AG04450 (cell line): ENCODE results near the gene PRKAG1. TPM values are rescaled to one million over a fixed set of nuclear protein-coding genes. Genes with fewer than 3 reads are reported as not detected.

Experiments used
- CTCF ChIA-PET: fragments of 300-600, 350-600 bp; formaldehyde crosslinking; extraction: SDS; loops from one replicate; lab custom pipeline; 2022; ENCODE audit warnings: antibody characterized with exemption, inconsistent platforms; lab: Charles Lee
- POLR2A ChIA-PET: fragments of 350-600 bp; formaldehyde crosslinking; extraction: SDS; loops from one replicate; lab custom pipeline; 2021; ENCODE audit warnings: antibody characterized with exemption, inconsistent platforms; lab: Yijun Ruan, JAX
- DNase-seq: peaks from one replicate; pipeline ENCODE4 v3.0.0-alpha.2; 2011; ENCODE audit warnings: low read depth, low spot score
- H3K27ac ChIP-seq: one replicate; pipeline ENCODE4 v1.5.1; 2012; ENCODE audit warnings: low read depth, low read length, control low read depth
- H3K27me3 ChIP-seq: one replicate; pipeline ENCODE4 v1.6.0; 2012; ENCODE audit warnings: low read length; ENCODE audit not compliant: control insufficient read depth, insufficient read depth
- H3K4me3 ChIP-seq: 2 replicates; pipeline ENCODE4 v1.5.1; 2011; ENCODE audit warnings: mild to moderate bottlenecking, low read depth, low read length, control low read depth
- H3K9me3 ChIP-seq: 2 replicates; pipeline ENCODE4 v1.5.1; 2012; ENCODE audit warnings: low read length; ENCODE audit not compliant: control insufficient read depth, insufficient read depth
- CTCF ChIP-seq: IDR thresholded peaks from 2 replicates; pipeline ENCODE4 v1.5.1; 2011; ENCODE audit warnings: low read depth, low read length, control low read depth, inconsistent platforms
- polyA plus RNA-seq: library from polyadenylated mRNA; depleted of rRNA; stranded (reverse); fragments of >200 nt; gene quantifications from 2 replicates; pipeline ENCODE4 v1.2.3, GENCODE V29; 2011

The PRKAG1 gene
- polyA plus RNA-seq, 1 experiment = 130 TPM

- no peaks in the 10 kb centered on the region; the same call in 1 of the 2 replicates for H3K9me3 ChIP-seq
- no peak overlapping the region for H3K27ac ChIP-seq
- DNase-seq = no peak
- peaks cover 76% of the 10 kb centered on the region for H3K27me3 ChIP-seq
- POLR2A ChIA-PET = no interaction called here
- TF ChIP-seq CTCF = no peak
- CTCF ChIA-PET = interaction anchor here (0.8 to 3.3 kb wide), 3 partner anchors 8 to 133 kb away, joined by 6 to 46 read pairs (median 42); partner anchors contain the start of genes DDX23 and WNT1
- H3K4me3 ChIP-seq = no peak overlapping the region
Measured at GRCh38 chr12:48985901-48986300, 32.7 kb downstream of the PRKAG1 start.

GRCh38 chr12:48985475-48985897 is 33.1 kb downstream of the PRKAG1 start:
- ChIA-PET POLR2A (no interaction called here), CTCF (interaction anchor here (3.3 kb wide), 1 partner anchor 8 kb away, joined by 46 read pairs; the partner anchor contains the start of gene WNT1)
- no peak for DNase-seq
- H3K27ac ChIP-seq = no peak overlapping the region
- TF ChIP-seq CTCF = no peak
- peaks cover 79% of the 10 kb centered on the region for H3K27me3 ChIP-seq
- H3K9me3 ChIP-seq = peaks cover 3% of the 10 kb centered on the region; the same call in 1 of the 2 replicates
- no peak overlapping the region for H3K4me3 ChIP-seq

- H3K4me3 ChIP-seq = no peak overlapping the region
- CTCF ChIA-PET = interaction anchor here (0.6 to 11.8 kb wide), 7 partner anchors 11 to 662 kb away, joined by 3 to 95 read pairs (median 4); no protein-coding TSS in a partner anchor
- H3K9me3 ChIP-seq = peaks cover 5% of the 10 kb centered on the region; the same call in 1 of the 2 replicates
- TF ChIP-seq CTCF = no peak
- POLR2A ChIA-PET = no interaction called here
- no peak overlapping the region for H3K27ac ChIP-seq
- no peak for DNase-seq
- H3K27me3 ChIP-seq = peaks cover 91% of the 10 kb centered on the region
Measured at GRCh38 chr12:48982397-48983080, 36.0 kb downstream of the PRKAG1 start.

GRCh38 chr12:48981757-48982157 is 36.8 kb downstream of the PRKAG1 start:
- H3K27me3 ChIP-seq = peaks cover 90% of the 10 kb centered on the region
- no peak overlapping the region; the same call in 1 of the 2 replicates for H3K4me3 ChIP-seq
- H3K27ac ChIP-seq = no peak overlapping the region
- ChIA-PET POLR2A (interaction anchor here (0.5 kb wide), 1 partner anchor 48 kb away, joined by 6 read pairs; no protein-coding TSS in a partner anchor), CTCF (interaction anchor here (1.0 to 11.8 kb wide), 4 partner anchors 12 to 129 kb away, joined by 3 to 95 read pairs (median 6); no protein-coding TSS in a partner anchor)
- H3K9me3 ChIP-seq = peaks cover 5% of the 10 kb centered on the region; the same call in 1 of the 2 replicates
- no peak for DNase-seq
- TF ChIP-seq CTCF = no peak
